Suprapubic skin (tissue), 3 donors: ENCODE measurements around the gene SPTB.

ENCODE experiments used
- EP300 ChIP-seq: sonication (generic); formaldehyde crosslinking; IDR thresholded peaks from one replicate; pipeline ENCODE4 v1.6.1; 2017; ENCODE audit warnings: antibody characterized with exemption
- POLR2A ChIP-seq, 2 donors: fragments of 450-650 bp; IDR thresholded peaks; one replicate each; pipeline ENCODE4 v1.6.1; 2017; ENCODE audit warnings: antibody characterized with exemption in 2 of 2, mild to moderate bottlenecking in 2 of 2, moderate library complexity in 2 of 2
- TF ChIP-seq, protein P1 (sequence below), 2 donors: fragments of 200-600 bp in 1 of 2; fragments of 450-650 bp in 1 of 2; sonication (generic) in 1 of 2; IDR thresholded peaks; one replicate each; pipeline ENCODE4 v1.5.1; 2016 to 2019; ENCODE audit warnings: antibody characterized with exemption in 2 of 2, mild to moderate bottlenecking in 1 of 2, moderate library complexity in 1 of 2

DNA sequence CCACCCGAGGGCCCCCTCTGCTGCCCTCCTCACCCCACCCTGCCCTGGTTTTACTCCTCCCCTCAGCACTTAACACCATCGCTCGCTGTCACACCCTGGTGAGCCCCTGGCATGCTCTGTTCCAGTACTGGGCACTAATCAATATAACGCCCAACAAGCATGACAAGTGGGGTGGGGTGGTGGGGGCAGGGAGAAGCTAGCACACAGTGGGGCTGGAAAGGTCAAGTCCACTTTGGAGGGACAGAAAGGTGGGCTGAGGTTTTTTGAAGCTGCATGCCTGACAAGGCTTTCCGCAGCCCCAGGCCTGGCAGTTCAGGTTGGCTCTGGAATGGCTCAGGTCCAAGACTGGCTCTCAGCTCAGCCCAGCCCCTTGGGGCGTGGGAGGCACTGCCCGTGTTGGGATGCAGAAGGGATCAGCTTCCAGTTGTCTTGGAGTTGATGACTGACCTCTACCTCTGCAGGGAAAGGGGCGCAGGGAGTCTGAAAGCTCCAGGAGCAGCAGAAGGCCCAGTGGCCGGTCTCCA, 141.4 kb downstream of the SPTB start:
- TF ChIP-seq, protein P1, sequence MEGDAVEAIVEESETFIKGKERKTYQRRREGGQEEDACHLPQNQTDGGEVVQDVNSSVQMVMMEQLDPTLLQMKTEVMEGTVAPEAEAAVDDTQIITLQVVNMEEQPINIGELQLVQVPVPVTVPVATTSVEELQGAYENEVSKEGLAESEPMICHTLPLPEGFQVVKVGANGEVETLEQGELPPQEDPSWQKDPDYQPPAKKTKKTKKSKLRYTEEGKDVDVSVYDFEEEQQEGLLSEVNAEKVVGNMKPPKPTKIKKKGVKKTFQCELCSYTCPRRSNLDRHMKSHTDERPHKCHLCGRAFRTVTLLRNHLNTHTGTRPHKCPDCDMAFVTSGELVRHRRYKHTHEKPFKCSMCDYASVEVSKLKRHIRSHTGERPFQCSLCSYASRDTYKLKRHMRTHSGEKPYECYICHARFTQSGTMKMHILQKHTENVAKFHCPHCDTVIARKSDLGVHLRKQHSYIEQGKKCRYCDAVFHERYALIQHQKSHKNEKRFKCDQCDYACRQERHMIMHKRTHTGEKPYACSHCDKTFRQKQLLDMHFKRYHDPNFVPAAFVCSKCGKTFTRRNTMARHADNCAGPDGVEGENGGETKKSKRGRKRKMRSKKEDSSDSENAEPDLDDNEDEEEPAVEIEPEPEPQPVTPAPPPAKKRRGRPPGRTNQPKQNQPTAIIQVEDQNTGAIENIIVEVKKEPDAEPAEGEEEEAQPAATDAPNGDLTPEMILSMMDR (IDR thresholded peaks at IDR 0.05), result no peak
- TF ChIP-seq EP300 (no peak), POLR2A (IDR thresholded peaks at IDR 0.05) (no peak)
